SK-N-MC (cell line): ENCODE data around the gene NDUFAB1.

Source experiments
- EZH2 ChIP-seq: fragments of 200-600 bp; sonication (generic); IDR thresholded peaks from one replicate; pipeline ENCODE4 v1.6.1; 2017; ENCODE audit warnings: antibody characterized with exemption
- POLR2AphosphoS5 ChIP-seq: IDR thresholded peaks from 2 replicates; pipeline ENCODE4 v1.6.1; 2012; ENCODE audit warnings: mild to moderate bottlenecking, low read depth, low read length, borderline replicate concordance

GRCh38 chr16:23567602-23568001 is 28.5 kb downstream of the NDUFAB1 start:
- TF ChIP-seq POLR2AphosphoS5 = no peak
- TF ChIP-seq EZH2 = no peak
